Measurements from ENCODE around the gene PHF21B.
"Not testable (repeated sequence)": the region's sequence is repeated elsewhere in the genome, so short reads cannot be mapped to it uniquely, and the experiment has no call there.

Gene PHF21B

DNA sequence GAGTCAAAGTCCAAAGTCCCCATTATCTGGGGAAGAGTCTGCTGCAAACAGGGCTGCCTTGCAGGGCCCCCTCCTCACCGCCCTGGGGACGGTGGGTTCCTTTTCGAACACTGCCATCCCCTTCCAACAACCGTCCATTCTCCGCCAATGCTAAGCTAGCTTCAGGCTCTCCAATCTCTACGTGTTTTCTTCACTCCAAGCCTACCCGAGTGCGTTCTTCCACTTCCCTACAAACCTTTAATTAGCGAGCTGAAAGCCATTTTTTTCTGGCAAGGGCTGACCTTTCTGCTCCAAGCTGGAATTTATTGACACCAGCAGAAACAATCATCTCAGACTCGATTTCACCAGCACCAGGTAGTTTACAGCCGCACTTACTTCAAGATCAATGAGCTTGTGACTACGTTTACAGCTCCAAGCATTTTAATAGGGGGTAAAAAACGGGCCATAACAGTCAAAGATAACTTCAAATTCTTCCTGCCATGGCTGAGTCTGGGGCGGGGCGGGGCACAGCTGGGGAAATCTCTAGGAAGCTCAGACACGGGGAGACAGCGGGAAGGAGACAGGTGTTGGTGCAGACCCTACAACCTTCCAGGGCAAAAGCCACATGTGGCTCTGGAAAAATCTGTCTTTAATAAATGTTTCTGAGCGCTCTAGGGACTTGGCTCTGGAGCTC is 82.2 kb downstream of the PHF21B start:
- no peak overlapping the region for H3K27ac Mint-ChIP-seq

DNA sequence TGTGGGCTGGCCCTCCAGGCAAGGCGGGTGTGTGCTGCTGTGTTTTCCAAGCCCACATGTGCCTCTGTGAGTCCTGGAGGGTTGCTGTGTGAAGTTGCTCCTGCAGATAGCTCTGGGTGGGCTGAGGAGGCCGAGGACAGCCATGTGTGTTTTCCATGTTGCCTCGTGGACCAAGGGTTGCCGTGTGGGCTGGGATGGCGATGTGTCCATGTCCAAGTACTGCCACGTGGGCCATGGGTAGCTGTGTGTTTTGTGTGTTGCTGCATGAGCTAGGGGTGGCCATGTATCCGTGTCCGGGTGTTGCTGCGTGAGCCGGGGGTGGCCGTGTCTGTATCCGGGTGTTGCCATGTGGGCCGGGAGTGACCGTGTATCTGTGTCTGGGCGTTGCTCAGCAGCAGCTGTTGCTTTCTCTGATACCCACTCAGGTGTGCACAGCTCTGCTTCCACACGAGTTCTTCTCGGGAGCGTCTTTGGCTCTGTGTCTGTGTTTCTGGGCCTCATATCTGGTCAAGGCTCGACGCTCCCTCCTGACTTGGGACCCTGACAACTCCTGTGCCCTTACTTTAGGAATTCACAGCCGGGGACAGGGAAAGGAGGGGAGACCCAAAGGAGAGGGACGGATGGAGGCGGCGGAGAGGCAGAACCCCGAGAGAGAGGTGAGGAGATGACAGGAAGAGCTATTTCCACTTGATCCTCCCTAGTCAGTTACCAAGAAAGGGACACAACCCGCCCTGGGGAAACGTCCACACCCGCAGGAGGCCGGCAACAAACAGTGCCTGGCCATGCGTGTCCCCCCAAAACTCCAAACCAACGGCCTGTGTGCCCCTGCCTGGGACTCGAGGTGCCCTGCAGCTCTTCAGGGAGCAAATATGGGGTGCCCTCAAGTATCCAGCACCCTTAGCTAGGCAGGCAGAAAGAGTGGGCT is 83.1 kb downstream of the PHF21B start:
- no peak for DNase-seq (ENCODE audit: low spot score)
- H3K36me3 Mint-ChIP-seq (ENCODE audit: low read depth): no peaks in the 10 kb centered on the region
- no peak overlapping the region for H3K27ac Mint-ChIP-seq
- H3K4me1 Mint-ChIP-seq (ENCODE audit: low read depth): no peaks in the 10 kb centered on the region
- no peak overlapping the region for H3K4me3 Mint-ChIP-seq
- no peaks in the 10 kb centered on the region for H3K9me3 Mint-ChIP-seq
- peaks cover 9% of the 10 kb centered on the region for H3K27me3 Mint-ChIP-seq (ENCODE audit: low read depth)

More for the DNA sequence above, 82.2 kb downstream of the PHF21B start:
- H3K4me3 Mint-ChIP-seq: no peak overlapping the region
- no peaks in the 10 kb centered on the region for H3K4me1 Mint-ChIP-seq (ENCODE audit: low read depth)
- peaks cover 9% of the 10 kb centered on the region for H3K27me3 Mint-ChIP-seq (ENCODE audit: low read depth)
- no peak for DNase-seq (ENCODE audit: low spot score)
- H3K9me3 Mint-ChIP-seq: no peaks in the 10 kb centered on the region
- no peaks in the 10 kb centered on the region for H3K36me3 Mint-ChIP-seq (ENCODE audit: low read depth)

DNA sequence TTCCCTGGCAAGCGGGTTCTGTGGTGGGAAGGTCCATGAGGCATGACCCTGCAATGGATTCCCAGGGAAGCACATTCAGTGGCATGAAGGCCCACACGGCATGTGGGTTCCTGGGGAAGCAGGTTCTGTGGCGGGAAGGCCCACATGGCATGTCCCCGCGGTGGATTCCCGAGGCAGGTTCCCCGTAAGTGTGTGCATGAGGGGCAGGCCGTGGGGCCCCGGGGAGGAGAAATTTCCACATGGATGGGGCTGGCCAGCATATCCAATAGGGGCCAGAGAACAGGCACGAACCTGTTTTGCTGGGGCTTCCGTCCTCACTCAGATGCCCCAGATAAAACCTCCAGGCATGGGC is 83.7 kb downstream of the PHF21B start:
- no peaks in the 10 kb centered on the region for H3K36me3 Mint-ChIP-seq (ENCODE audit: low read depth)
- no peak for DNase-seq (ENCODE audit: low spot score)
- H3K9me3 Mint-ChIP-seq: no peaks in the 10 kb centered on the region
- H3K4me3 Mint-ChIP-seq: no peak overlapping the region
- peaks cover 9% of the 10 kb centered on the region for H3K27me3 Mint-ChIP-seq (ENCODE audit: low read depth)
- no peaks in the 10 kb centered on the region for H3K4me1 Mint-ChIP-seq (ENCODE audit: low read depth)
- no peak overlapping the region for H3K27ac Mint-ChIP-seq

DNA sequence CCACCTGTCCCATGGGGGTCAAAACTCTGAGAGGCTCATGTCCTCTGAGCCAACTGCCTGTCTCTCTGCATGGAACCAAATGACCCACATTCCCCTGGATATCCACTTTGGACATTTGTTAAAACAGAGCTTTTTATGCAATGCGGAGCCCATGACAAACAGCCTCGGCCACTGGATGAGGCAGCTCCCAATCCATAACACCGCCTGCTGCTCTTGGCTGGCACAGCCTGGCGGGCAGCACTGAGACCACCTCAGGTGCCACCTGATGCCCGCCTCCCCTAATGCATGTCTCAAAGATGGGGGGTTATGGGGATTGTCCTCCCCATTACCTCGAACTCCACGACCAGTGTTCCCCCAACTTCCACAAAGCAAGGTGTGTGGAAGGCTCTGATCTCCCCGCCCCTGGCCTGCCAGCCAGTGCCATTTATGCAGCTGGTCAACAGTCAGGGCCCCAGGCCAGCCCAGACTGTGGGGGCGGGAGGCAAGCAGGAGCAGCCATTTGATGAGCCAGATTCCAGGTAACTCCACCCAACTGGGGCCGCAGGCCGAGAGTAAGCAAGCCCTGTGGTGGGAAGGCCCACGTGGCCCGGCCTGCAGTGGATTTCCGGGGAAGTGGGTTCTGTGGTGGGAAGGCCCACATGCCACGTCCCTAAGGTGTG is 84.2 kb downstream of the PHF21B start:
- no peaks in the 10 kb centered on the region for H3K4me1 Mint-ChIP-seq (ENCODE audit: low read depth)

DNA sequence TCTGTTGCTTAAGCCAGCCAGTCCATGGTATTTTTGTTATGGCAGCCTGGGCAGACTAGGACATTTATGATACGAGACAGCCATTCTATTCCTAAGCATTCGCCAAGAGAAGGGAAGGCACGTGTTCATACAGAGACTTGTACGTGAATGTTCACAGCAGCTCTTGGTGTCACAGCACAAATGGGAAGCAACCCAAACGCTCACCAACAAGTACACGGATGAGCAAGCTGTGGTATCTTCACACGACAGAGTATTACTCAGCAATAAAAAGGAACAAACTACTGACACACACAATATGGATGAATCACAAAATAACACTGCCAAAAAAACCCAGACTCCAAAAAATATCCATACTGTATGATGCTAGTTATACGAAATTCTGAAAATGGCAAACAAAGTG is 85.1 kb downstream of the PHF21B start:
- Mint-ChIP-seq H3K4me3 (no peak overlapping the region), H3K27ac (no peak overlapping the region), H3K9me3 (no peaks in the 10 kb centered on the region), H3K4me1 (ENCODE audit: low read depth) (no peaks in the 10 kb centered on the region), H3K27me3 (ENCODE audit: low read depth) (peaks cover 9% of the 10 kb centered on the region), H3K36me3 (ENCODE audit: low read depth) (no peaks in the 10 kb centered on the region)
- no peak for DNase-seq (ENCODE audit: low spot score)

More for the DNA sequence above, 84.2 kb downstream of the PHF21B start:
- no peak overlapping the region for H3K27ac Mint-ChIP-seq
- no peak overlapping the region for H3K4me3 Mint-ChIP-seq
- no peaks in the 10 kb centered on the region for H3K36me3 Mint-ChIP-seq (ENCODE audit: low read depth)
- no peak for DNase-seq (ENCODE audit: low spot score)
- H3K27me3 Mint-ChIP-seq (ENCODE audit: low read depth): peaks cover 9% of the 10 kb centered on the region
- H3K9me3 Mint-ChIP-seq: no peaks in the 10 kb centered on the region

DNA sequence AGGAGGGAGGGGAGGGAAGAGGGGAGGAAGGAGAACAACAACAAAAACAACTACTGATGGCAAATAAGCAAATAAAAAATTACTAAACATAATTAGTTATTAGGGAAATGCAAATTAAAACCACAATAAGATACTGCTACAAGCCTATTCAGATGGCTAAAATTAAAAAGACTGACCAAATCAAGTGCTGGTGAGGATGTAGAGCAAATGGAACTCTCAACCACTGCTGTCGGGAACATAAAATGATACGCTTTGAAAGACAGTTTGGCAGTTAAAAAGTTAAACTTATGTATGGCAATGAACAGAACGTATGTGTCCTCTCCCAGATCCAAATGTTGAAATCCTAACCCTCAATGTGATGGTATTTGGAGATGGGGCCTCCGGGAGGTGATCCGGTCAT is 85.7 kb downstream of the PHF21B start:
- Mint-ChIP-seq H3K4me1 (ENCODE audit: low read depth) (no peaks in the 10 kb centered on the region), H3K27me3 (ENCODE audit: low read depth) (peaks cover 9% of the 10 kb centered on the region), H3K27ac (no peak overlapping the region), H3K36me3 (ENCODE audit: low read depth) (no peaks in the 10 kb centered on the region), H3K4me3 (no peak overlapping the region), H3K9me3 (no peaks in the 10 kb centered on the region)
- no peak for DNase-seq (ENCODE audit: low spot score)

DNA sequence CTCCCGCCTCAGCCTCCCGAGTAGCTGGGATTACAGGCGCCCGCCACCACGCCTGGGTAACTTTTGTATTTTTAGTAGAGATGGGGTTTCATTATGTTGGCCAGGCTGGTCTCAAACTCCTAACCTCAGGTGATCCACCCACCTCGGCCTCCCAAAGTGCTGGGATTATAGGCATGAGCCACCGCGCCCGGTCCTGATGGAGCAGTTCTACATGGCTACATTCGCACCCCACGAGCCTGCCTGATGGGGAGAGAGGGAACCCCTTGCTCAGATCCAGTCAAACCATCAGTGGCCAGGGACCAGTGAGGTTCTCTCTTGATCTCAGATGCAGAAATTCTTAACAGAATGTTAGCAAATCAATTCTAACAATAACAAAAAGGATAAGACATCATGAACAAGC is 88.0 kb downstream of the PHF21B start:
- not testable (repeated sequence) for H3K36me3 Mint-ChIP-seq (ENCODE audit: low read depth); H3K9me3 Mint-ChIP-seq; DNase-seq (ENCODE audit: low spot score); H3K27ac Mint-ChIP-seq; H3K4me3 Mint-ChIP-seq; H3K27me3 Mint-ChIP-seq (ENCODE audit: low read depth); H3K4me1 Mint-ChIP-seq (ENCODE audit: low read depth)

DNA sequence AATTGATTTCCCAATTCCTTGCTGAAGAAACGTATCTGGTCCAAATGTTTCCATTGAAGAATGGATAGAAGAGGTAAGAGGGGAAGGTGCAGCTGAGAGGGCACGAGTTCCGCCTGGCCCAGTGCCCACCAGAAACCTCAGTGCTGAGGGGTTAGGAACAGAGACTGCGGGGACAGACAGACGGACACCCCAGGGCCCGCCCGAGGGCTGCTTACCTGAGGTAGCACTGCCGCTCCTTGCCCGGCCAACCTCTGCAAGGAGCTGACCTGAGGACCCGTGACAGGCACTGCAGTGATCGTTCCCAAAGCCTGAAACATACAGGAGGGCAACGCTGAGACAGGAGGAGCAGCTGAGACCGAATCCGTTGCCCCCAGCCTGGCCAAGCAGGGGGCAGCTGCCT is 89.6 kb downstream of the PHF21B start:
- no peaks in the 10 kb centered on the region for H3K36me3 Mint-ChIP-seq (ENCODE audit: low read depth)
- H3K4me3 Mint-ChIP-seq: no peak overlapping the region
- H3K9me3 Mint-ChIP-seq: no peaks in the 10 kb centered on the region
- DNase-seq (ENCODE audit: low spot score): no peak
- no peaks in the 10 kb centered on the region for H3K4me1 Mint-ChIP-seq (ENCODE audit: low read depth)
- H3K27me3 Mint-ChIP-seq (ENCODE audit: low read depth): peaks cover 9% of the 10 kb centered on the region
- no peak overlapping the region for H3K27ac Mint-ChIP-seq

DNA sequence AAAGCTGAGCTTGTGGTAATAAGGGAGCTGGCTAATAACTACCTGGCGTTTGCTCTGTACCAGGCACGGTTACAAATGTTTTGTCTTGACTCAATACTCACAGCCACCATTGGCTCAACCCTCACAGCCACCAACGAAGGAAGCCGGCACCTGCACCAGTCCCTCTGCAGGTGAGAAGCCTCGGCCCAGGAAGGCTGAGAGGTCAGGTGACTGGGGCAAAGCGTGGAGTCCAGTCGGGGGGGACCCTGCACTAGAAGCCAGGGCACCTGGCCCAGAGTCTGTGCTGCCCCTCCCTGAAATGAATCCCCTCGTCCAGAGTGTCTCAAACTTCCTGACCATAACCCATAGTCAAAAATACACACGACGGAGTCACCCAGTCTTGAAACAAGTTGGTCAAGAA is 90.1 kb downstream of the PHF21B start:
- Mint-ChIP-seq H3K9me3 (no peaks in the 10 kb centered on the region), H3K27me3 (ENCODE audit: low read depth) (peaks cover 9% of the 10 kb centered on the region), H3K4me3 (no peak overlapping the region), H3K36me3 (ENCODE audit: low read depth) (no peaks in the 10 kb centered on the region), H3K27ac (no peak overlapping the region), H3K4me1 (ENCODE audit: low read depth) (no peaks in the 10 kb centered on the region)
- no peak for DNase-seq (ENCODE audit: low spot score)

DNA sequence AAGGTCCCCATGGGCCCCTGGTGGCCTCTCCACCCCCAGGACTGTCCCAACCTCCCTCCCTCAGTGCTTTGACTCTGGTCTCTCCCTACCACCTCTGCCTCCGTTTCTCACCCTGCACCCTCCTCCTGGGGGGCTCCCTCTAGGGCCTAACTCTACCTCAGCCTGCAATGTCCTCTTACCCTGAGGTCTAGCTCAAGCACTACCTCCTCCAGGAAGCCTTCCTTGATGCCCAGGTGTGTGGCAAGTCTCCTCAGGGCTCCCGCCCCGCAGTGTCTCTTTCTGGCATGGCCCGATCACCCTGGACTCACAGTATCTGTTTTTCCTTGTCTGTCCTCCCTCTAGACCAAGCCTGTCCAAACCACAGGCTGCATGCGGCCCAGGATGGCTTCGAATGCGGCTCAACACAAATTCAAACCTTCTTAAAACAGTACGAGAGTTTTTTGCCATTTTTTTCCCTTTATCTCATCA is 90.8 kb downstream of the PHF21B start:
- DNase-seq (ENCODE audit: low spot score): no peak
- H3K27me3 Mint-ChIP-seq (ENCODE audit: low read depth): peaks cover 9% of the 10 kb centered on the region
- H3K9me3 Mint-ChIP-seq: no peaks in the 10 kb centered on the region
- H3K4me3 Mint-ChIP-seq: no peak overlapping the region
- no peaks in the 10 kb centered on the region for H3K36me3 Mint-ChIP-seq (ENCODE audit: low read depth)
- no peaks in the 10 kb centered on the region for H3K4me1 Mint-ChIP-seq (ENCODE audit: low read depth)
- no peak overlapping the region for H3K27ac Mint-ChIP-seq

DNA sequence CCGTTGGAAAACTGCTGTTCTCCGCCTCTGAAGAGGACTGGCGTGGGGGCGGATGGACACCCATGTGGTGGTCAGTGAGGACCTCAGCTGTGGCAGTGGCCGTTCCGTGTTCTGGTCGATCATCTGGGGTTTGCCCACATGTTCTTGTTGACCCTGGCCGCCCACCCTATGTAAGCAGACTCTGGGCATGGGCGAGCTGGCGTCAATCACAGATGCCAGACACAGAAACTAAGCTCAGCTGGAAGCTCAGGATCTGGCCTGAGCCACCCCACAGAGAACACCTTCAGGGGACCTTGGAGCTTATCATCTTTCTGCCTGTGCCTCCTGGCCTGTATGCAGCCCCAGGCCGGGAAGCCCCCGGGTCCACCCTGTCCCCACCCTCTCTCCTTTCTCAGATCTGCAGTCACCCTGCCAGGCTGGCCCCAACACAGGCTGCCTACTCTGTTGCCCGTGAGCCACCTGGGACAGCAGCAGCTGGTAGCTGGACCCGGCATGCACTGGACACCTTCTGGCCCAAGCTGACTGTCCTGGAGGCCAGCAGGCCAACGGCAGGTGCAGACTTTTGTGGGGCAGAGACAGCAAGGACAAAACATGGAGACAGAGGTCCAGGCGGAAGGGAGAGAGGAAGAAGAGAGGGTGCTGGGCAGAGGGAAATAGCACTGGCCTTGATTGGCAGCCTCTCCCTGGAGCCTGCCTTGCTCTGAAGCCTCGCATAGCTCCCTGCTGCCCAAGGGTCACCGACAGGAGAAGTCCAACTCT is 91.5 kb downstream of the PHF21B start:
- Mint-ChIP-seq H3K4me1 (ENCODE audit: low read depth) (no peaks in the 10 kb centered on the region), H3K36me3 (ENCODE audit: low read depth) (no peaks in the 10 kb centered on the region), H3K27me3 (ENCODE audit: low read depth) (peaks cover 8% of the 10 kb centered on the region), H3K4me3 (no peak overlapping the region), H3K9me3 (no peaks in the 10 kb centered on the region), H3K27ac (no peak overlapping the region)
- DNase-seq (ENCODE audit: low spot score): no peak

DNA sequence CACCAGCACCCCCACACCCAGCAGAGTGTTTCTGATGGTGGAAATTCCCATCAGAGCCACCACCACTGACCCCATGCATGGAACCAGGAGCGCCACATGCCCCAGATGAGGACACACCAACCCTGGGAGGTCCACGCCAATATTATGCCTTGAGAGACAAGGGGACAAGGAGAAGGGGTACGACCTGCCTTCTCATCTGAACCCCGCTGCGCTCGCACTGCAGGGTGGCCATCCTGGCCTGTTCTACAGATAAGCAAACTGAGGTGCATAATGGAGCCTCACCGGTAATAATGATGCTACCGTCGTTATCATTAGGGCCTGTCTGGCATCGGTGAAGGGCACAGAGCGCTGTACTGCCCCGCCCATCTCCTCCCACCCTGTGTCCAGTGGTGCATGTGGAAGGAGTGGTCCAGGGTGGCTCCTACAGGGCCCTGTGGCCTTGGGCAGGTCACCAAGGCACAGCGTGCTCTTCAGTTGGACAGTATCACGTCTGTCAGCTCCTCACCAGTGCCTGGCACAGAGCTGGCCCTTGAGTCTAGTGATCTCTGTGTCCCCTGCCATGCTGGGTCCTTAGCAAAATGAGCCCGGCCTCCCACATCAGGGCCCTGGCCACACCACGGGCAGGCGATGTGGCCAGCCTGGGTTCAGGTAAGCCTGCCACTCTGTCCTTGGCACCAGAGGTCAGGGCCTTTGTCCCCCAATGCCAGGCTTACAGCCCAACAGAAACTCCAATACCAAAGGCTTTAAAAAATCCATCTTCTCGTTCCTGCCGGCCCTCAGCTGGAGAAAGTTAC is 92.2 kb downstream of the PHF21B start:
- H3K27ac Mint-ChIP-seq: no peak overlapping the region

More for the DNA sequence above, 92.2 kb downstream of the PHF21B start:
- DNase-seq (ENCODE audit: low spot score): no peak
- no peak overlapping the region for H3K4me3 Mint-ChIP-seq
- no peaks in the 10 kb centered on the region for H3K27me3 Mint-ChIP-seq (ENCODE audit: low read depth)
- no peaks in the 10 kb centered on the region for H3K4me1 Mint-ChIP-seq (ENCODE audit: low read depth)
- no peaks in the 10 kb centered on the region for H3K9me3 Mint-ChIP-seq
- no peaks in the 10 kb centered on the region for H3K36me3 Mint-ChIP-seq (ENCODE audit: low read depth)

Measured in T-helper 2 cell treated with Interferon-gamma antibody and Interleukin-4, amounts not matched to agents 5 μg/mL and 100 μg/mL, for 36 hours (primary cell).